HG03571 (cell line): ENCODE measurements around the gene MAP2K2.
A peak's percentile ranks its signal among the peaks of the same experiment; 100 is the strongest.
"Not testable (repeated sequence)": the region's sequence is repeated elsewhere in the genome, so short reads cannot be mapped to it uniquely, and the experiment has no call there.

ENCODE experiments used
- ATAC-seq: cut with Tn5 transposase; IDR thresholded peaks from one replicate; pipeline ENCODE4 v1.9.1; 2021; ENCODE audit not compliant: unreplicated experiment

Gene MAP2K2

GRCh38 chr19:4123615-4124568 lies at the start of gene MAP2K2:
MAP2K2 (minus strand) TSS chr19:4124122; CDS start chr19:4123875, 247 bp downstream.
- peak; percentile 74 for ATAC-seq

GRCh38 chr19:4172861-4173473 lies 49.0 kb upstream of the MAP2K2 start:
- ATAC-seq = no peak

- ATAC-seq = no peak
Measured at GRCh38 chr19:4171676-4172075, 47.8 kb upstream of the MAP2K2 start.

DNA sequence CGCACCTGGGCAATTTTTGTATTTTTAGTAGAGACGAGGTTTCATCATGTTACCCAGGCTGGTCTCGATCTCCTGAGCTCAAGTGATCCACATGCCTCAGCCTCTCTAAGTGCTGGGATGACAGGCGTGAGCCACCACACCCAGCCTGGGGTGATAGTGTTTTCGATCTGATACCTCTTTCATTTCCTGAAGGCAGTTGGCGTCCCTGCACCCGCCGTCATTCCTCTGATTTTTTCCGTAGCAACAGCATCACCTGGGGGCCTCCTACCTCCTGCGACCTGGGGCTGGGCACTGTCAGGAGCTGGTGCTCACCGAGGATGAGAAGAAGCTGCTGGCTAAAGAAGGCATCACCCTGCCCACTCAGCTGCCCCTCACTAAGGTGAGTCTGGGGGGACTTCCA lies 40.3 kb upstream of the MAP2K2 start:
- no peak for ATAC-seq

DNA sequence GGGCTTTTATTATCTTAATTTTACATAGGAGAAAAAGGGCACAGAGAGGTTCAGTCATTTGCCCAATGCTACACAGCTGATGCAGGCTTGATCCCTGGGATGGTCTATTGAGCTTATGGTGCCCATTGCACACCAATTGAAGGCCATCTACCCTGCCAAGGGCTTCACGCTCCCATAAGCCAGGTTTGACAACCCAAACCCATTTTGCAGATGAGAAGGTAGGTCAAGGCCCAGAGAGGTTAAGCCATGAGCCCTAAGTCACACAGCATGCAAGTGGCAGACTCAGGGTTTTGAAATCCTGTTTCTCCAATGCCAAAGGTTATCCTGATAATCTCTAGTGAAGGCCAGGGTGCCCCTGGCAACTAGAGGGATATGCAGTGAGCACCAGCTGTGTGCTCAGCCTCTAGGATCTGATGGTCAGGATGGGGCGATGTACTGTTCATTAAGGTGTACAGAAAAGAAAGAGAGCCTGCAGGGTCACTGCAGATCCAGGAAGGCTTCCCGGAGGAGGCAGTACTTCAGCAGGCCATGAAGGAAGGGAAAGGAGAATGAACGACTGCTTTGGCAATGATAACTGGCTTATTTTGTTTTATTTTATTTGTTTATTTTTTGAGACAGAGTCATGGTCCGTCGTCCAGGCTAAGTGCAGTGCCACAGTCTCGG lies 37.6 kb upstream of the MAP2K2 start:
- ATAC-seq = no peak

DNA sequence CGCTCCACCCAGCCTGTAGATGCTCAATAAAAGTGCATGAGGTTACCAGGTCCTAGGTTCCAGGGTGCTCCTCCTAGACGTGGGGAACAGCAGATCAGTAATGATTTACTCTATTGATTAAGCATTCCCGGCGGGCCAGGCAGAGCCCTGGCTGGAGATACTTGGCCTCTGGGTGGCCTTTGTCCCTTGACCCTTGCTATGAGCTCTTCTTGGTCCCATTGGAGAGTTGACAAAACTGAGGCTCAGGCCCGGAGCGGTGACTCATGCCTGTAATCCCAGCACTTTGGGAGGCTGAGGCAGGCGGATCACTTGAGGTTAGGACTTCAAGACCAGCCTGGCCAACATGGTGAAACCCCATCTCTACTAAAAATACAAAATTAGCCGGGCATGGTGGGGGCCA lies 34.0 kb upstream of the MAP2K2 start:
- ATAC-seq = not testable (repeated sequence)

- ATAC-seq = no peak
Measured at GRCh38 chr19:4157164-4157563, 33.2 kb upstream of the MAP2K2 start.

DNA sequence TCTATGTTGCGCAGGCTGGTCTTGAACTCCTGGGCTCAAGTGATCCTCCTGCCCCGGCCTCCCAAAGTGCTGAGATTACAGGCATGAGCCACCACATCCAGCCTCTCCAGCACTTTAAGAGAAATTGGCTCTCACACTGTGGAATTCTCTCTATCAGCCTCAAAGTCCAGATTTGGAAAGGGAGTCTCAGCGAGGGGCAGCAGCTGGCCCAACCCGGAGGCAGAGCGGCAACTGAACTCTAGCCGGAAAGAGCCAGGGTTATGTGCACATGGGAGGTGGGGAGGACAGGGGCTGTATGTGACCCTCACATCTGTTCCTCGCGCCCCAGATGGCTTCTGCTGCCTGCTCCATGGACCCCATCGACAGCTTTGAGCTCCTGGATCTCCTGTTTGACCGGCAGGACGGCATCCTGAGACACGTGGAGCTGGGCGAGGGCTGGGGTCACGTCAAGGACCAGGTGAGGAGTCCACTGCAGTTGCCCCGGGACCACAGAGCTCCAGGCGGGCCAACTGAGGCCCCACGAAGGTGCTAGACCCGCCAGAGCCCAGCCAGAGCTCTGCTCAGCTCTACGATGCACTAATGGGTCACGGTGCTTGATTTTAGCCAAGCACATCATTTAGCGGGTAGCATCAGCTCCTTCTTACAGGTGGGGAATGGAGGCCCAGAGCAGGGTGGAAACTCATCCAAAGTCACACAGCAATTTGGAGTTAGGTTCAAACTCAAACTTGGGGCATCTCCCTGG lies 30.8 kb upstream of the MAP2K2 start:
- no peak for ATAC-seq

DNA sequence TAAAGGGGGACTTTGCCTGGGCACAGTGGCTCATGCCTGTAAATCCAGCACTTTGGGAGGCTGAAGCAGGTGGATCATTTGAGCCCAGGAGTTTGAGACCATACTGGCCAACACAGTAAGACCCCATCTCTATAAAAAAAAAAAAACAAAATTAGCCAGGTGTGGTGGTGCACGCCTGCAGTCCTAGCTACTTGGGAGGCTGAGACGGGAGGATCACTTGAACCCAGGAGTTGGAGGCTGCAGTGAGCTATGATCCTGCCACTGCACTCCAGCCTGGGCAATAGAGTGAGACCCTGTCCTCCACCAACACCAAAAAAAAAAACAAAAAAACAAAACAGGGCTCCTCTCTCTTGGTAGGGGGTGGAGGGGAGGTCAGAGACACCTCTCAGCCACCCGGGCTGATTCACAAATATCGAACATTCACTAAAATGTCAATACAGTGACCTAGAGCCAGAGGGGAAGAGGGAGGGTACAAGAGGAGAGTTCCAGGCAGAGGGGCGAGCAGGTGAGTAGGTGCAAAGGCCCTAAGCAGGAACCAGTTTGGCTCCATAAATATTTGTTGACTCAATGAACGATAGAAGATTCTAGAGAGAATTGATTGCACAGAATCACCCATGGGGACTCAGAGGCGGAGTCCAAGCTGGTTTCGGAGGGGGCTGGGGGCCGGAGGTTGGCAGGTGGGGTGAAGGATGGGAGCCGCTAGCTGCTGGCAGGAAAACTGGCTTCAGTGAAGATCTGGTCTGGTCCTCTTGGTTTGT lies 28.5 kb upstream of the MAP2K2 start:
- no peak for ATAC-seq

DNA sequence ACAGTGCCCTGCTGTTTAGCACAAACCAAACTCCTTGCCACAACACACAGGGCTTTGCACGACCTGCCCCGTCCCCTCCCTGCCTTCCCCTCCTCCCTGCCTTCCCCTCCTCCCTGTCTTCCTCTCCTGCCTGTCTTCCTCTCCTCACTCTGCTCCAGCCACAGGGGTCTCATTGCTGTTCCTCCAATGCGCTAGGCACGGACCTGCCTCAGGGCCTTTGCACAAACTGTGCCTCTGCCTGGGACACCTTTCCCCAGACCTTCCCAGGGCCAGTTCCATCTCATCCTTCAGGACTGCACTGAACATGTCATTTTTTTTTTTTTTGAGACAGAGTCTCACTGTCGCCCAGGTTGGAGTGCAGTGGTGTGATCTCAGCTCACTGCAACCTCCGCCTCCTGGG lies 27.7 kb upstream of the MAP2K2 start:
- ATAC-seq = no peak

- no peak for ATAC-seq
Measured at GRCh38 chr19:4149518-4150288, 25.8 kb upstream of the MAP2K2 start.

DNA sequence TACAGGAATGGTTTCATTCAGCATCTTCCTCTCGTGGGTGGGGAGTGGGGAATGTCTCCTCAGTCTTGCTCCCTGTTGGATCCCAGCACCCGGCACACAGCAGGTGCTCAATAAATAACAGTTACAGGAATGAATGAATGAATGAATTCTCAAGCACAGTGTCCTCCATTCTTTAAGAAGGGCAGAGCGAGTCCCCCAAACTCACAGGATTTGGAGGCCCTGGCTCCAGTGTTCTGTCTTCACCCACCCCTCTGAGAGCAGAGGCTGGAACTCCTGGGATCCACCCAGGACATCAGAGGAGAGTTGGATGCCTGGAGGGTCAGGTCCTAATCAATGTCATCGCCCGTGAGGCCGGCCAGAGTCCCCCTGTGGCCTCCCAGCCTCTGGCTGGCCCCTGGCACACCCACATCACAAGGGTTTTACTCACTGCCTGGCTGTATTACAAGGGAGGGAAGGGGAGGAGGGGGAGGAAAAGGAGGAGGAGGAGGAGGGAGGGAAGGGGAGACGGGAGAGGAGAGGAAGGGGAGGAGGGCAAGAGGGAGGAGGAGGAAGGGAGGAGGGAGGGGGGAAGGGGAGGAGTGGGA lies 20.8 kb upstream of the MAP2K2 start:
- ATAC-seq = no peak

DNA sequence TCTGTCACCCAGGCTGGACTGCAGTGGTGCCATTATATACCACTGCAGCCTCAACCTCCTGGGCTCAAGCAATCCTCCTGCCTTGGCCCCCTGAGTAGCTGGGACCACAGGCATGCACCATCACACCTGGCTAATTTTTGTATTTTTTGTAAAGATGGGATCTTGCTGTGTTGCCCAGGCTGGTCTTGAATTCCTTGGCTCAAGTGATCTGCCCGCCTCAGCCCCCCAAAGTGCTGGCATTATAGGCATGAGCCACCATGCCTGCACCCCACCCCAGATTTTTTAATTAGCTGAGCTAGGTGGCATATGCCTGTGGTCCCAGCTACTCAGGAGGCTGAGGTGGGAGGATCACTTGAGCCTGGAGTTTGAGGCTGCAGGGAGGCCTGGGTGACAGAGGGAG lies 19.0 kb upstream of the MAP2K2 start:
- ATAC-seq = not testable (repeated sequence)

DNA sequence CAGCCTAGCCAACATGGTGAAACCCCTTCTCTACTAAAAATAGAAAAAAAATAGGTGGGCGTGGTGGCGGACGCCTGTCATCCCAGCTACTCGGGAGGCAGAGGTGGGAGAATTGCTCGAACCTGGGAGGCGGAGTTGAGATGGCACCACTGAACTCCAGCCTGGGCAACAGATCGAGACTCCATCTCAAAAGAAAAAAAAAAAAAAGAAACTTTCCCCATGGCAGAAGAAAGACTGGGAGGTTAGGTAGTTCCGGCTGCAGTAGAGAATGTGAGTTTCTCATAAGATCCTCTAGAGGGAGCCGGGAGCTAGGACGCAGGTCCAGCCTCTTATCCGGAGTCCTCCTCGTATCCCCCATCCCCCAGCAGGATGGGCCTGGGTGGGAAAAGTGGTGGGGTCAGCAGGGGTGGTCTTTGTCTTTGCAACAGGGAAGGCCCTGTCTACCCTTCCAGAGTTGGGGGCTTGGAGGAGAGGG lies 16.4 kb upstream of the MAP2K2 start:
- ATAC-seq = no peak

- no peak for ATAC-seq
Measured at GRCh38 chr19:4139614-4140236, 15.8 kb upstream of the MAP2K2 start.

- ATAC-seq = no peak
Measured at GRCh38 chr19:4138445-4138844, 14.5 kb upstream of the MAP2K2 start.

GRCh38 chr19:4136680-4137088 lies 12.8 kb upstream of the MAP2K2 start:
- no peak for ATAC-seq

- ATAC-seq = not testable (repeated sequence)
Measured at GRCh38 chr19:4135386-4135785, 11.5 kb upstream of the MAP2K2 start.

DNA sequence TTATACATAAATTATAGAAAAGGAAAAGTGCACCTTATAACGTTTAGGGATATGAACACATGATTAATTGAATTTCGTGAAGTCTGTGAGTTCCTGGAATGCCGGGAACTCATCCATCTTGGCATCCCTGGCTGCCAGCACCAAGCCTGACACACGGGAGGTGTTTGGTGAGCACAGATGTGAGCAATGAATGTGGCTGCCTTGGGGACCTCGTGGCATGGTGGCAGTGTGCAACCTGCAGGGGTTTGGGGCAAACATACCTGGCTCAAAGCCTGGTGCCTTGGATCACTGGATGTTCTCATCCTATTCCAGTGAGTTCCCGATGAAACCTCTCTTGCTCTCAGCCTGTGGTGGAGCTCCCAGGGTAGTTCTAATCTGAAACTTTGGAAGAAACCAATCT lies 10.4 kb upstream of the MAP2K2 start:
- no peak for ATAC-seq
